Activated CD4-positive, alpha-beta T cell treated with anti-CD3 and anti-CD28 coated beads for 36 hours (primary cell): ENCODE data around the gene ADSS1. TPM values are rescaled to one million over a fixed set of nuclear protein-coding genes. Genes with fewer than 3 reads are reported as not detected.

Source experiments
- ATAC-seq: fragments of 200-7000 bp; cut with Tn5 transposase; one replicate; pipeline ENCODE4 v1.10.0; 2021; ENCODE audit warnings: mild to moderate bottlenecking, moderate library complexity
- CTCF ChIA-PET: fragments of 350-600 bp; sonication (Branson Sonifier 250); formaldehyde crosslinking; loops from one replicate; lab custom pipeline; 2021; ENCODE audit warnings: antibody characterized with exemption; lab: Charles Lee
- POLR2A ChIA-PET: fragments of 350-600 bp; sonication (Branson Sonifier 250); formaldehyde crosslinking; loops from one replicate; lab custom pipeline; 2021; ENCODE audit warnings: antibody characterized with exemption, inconsistent platforms; lab: Charles Lee
- DNase-seq: peaks from one replicate; pipeline ENCODE4 v3.0.0-alpha.2; 2020
- H3K27ac Mint-ChIP-seq: one replicate; pipeline ENCODE4 v1.8.0; 2021; ENCODE audit warnings: mixed read lengths
- H3K27me3 Mint-ChIP-seq: one replicate; pipeline ENCODE4 v1.8.0; 2021; ENCODE audit warnings: mixed read lengths
- H3K36me3 Mint-ChIP-seq: one replicate; pipeline ENCODE4 v1.8.0; 2021; ENCODE audit warnings: low read depth, mixed read lengths
- H3K4me1 Mint-ChIP-seq: one replicate; pipeline ENCODE4 v1.8.0; 2021; ENCODE audit warnings: mixed read lengths
- H3K4me3 Mint-ChIP-seq: one replicate; pipeline ENCODE4 v1.8.0; 2021; ENCODE audit warnings: mild to moderate bottlenecking, moderate library complexity, mixed read lengths
- H3K9me3 Mint-ChIP-seq: one replicate; pipeline ENCODE4 v1.8.0; 2021; ENCODE audit warnings: low read depth, mixed read lengths
- intact Hi-C, 2 experiments: fragments of 100-400 bp; cut with DNase I in 1 of 2; cut with micrococcal nuclease in 1 of 2; formaldehyde crosslinking; loops; one replicate each; pipeline versions ENCODE4 v1.14.2 to v1.15.1; 2022 to 2024; cut with DNase I, micrococcal nuclease
- total RNA-seq, 2 experiments: library from RNA; stranded (reverse); gene quantifications; one replicate each; pipeline ENCODE4 v1.2.3, GENCODE V29; 2021

Gene ADSS1
- total RNA-seq, 2 experiments from 2014 or later: 2.2 to 3.2 TPM

GRCh38 chr14:104702106-104702505 is 21.9 kb upstream of the ADSS1 start:
- no peaks in the 10 kb centered on the region for H3K4me1 Mint-ChIP-seq
- ATAC-seq: no peak
- no peak for DNase-seq
- intact Hi-C loops: no loop called here
- no peak overlapping the region for H3K4me3 Mint-ChIP-seq
- H3K36me3 Mint-ChIP-seq: peaks cover 8% of the 10 kb centered on the region
- no peaks in the 10 kb centered on the region for H3K27me3 Mint-ChIP-seq
- no peak overlapping the region for H3K27ac Mint-ChIP-seq
- no peaks in the 10 kb centered on the region for H3K9me3 Mint-ChIP-seq
- POLR2A ChIA-PET: interaction anchor here (1.2 kb wide), 1 partner anchor 51 kb away, joined by 3 read pairs; the partner anchor contains the start of gene SIVA1
- CTCF ChIA-PET: no interaction called here

GRCh38 chr14:104702673-104703072 is 21.4 kb upstream of the ADSS1 start:
- intact Hi-C loops: no loop called here

GRCh38 chr14:104703269-104703668 is 20.8 kb upstream of the ADSS1 start:
- DNase-seq: no peak
- Mint-ChIP-seq H3K4me3 (no peak overlapping the region), H3K9me3 (no peaks in the 10 kb centered on the region), H3K27ac (no peak overlapping the region), H3K36me3 (peaks cover 8% of the 10 kb centered on the region), H3K4me1 (no peaks in the 10 kb centered on the region), H3K27me3 (no peaks in the 10 kb centered on the region)
- intact Hi-C loops: no loop called here
- CTCF ChIA-PET: no interaction called here
- ATAC-seq: no peak
- POLR2A ChIA-PET: no interaction called here

More at GRCh38 chr14:104702673-104703072, 21.4 kb upstream of the ADSS1 start:
- Mint-ChIP-seq H3K9me3 (no peaks in the 10 kb centered on the region), H3K4me1 (no peaks in the 10 kb centered on the region), H3K27me3 (no peaks in the 10 kb centered on the region), H3K36me3 (peaks cover 8% of the 10 kb centered on the region), H3K27ac (no peak overlapping the region), H3K4me3 (no peak overlapping the region)
- DNase-seq (no peak), ATAC-seq (no peak)
- CTCF ChIA-PET: no interaction called here
- POLR2A ChIA-PET: no interaction called here

GRCh38 chr14:104704252-104704651 is 19.8 kb upstream of the ADSS1 start:
- POLR2A ChIA-PET: no interaction called here
- ATAC-seq: no peak

DNA sequence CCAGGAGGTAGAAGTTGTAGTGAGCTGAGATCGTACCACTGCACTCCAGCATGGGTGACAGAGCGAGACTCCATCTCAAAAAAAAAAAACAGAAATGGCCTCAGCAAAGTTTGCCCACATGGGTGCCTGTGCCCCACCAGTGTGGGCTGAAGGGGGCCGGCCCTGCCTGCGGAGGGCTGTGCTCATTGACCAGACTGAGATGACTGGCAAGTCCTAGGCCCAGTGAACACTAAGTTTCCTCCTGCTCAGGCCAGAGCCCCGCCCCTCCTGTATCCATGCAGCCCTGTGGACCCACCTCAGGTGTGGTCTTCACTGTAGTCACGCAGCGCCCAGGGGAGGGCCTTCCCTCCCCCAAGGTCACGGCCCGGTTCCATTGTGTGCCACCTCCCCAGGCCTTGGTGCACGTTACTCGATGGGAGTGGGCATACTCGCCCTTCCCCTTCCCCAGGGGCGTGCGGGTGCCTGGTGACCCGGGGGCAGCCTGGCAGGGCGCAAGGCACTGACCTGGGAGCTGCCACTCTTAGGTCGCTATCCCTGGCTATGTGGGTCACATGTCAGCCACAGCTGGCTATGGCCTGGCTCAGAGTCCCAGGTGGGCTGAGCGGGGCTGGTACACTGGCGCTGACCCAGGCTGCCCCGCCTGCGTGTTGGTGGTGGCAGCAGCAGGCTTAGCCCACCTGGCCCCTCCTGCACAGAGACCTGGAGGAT is 18.5 kb upstream of the ADSS1 start:
- Mint-ChIP-seq H3K4me3 (no peak overlapping the region), H3K4me1 (peaks cover 2% of the 10 kb centered on the region), H3K27me3 (no peaks in the 10 kb centered on the region), H3K27ac (no peak overlapping the region), H3K36me3 (peaks cover 14% of the 10 kb centered on the region), H3K9me3 (no peaks in the 10 kb centered on the region)
- CTCF ChIA-PET: interaction anchor here (0.7 kb wide), 1 partner anchor 47 kb away, joined by 3 read pairs; no protein-coding TSS in a partner anchor
- ATAC-seq (no peak), DNase-seq (no peak)
- POLR2A ChIA-PET: no interaction called here
- intact Hi-C loops: no loop called here

More at GRCh38 chr14:104704252-104704651, 19.8 kb upstream of the ADSS1 start:
- CTCF ChIA-PET: interaction anchor here (0.6 kb wide), 1 partner anchor 52 kb away, joined by 4 read pairs; no protein-coding TSS in a partner anchor
- DNase-seq: no peak
- no peaks in the 10 kb centered on the region for H3K9me3 Mint-ChIP-seq
- H3K36me3 Mint-ChIP-seq: peaks cover 11% of the 10 kb centered on the region
- H3K27me3 Mint-ChIP-seq: no peaks in the 10 kb centered on the region
- intact Hi-C loops: no loop called here
- no peak overlapping the region for H3K27ac Mint-ChIP-seq
- H3K4me1 Mint-ChIP-seq: peaks cover 2% of the 10 kb centered on the region
- no peak overlapping the region for H3K4me3 Mint-ChIP-seq

GRCh38 chr14:104706733-104707607 is 17.1 kb upstream of the ADSS1 start:
- peaks cover 14% of the 10 kb centered on the region for H3K36me3 Mint-ChIP-seq
- H3K4me3 Mint-ChIP-seq: no peak overlapping the region
- H3K27me3 Mint-ChIP-seq: no peaks in the 10 kb centered on the region
- H3K27ac Mint-ChIP-seq: no peak overlapping the region
- intact Hi-C loops: no loop called here
- CTCF ChIA-PET: interaction anchor here (0.6 to 1.0 kb wide), 5 partner anchors 12 to 55 kb away, joined by 3 to 4 read pairs (median 3); no protein-coding TSS in a partner anchor
- POLR2A ChIA-PET: no interaction called here
- no peak for DNase-seq
- ATAC-seq: no peak
- no peaks in the 10 kb centered on the region for H3K9me3 Mint-ChIP-seq
- peaks cover 2% of the 10 kb centered on the region for H3K4me1 Mint-ChIP-seq

DNA sequence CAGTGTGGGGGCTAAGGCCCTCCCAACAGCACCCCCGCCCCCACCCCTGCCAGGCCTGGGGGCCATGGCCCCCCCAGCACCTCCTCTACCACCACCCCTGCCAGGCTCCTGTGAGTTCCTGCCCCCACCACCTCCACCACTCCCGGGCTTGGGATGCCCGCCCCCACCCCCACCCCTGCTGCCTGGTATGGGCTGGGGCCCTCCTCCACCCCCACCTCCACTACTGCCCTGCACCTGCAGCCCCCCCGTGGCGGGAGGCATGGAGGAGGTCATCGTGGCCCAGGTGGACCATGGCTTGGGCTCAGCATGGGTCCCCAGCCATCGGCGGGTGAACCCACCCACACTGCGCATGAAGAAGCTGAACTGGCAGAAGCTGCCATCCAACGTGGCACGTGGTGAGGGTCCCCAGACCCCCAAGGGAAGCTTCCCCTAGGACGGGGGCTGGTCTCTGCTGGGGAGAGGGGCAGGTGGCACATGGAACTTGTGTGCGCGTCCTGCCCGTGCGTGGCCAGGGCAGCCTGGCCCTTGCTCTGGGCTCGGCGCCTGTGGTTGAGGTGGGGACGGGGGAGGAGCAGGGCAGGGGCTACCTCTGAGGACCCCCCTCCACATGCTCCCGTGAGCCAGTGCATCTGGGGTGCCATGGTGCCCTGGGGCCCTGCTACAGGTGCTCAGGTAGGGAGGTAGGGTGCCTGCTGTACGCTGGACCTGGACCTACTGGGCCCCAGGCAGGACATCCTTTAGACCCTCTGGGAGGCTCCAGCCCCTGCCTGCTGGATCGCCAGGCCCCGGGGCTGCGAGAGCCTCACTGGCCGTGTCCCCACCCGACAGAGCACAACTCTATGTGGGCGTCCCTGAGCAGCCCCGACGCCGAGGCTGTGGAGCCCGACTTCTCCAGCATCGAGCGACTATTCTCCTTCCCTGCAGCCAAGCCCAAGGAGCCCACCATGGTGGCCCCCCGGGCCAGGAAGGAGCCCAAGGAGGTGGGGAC is 16.1 kb upstream of the ADSS1 start:
- intact Hi-C loops: loop anchor here (1.0 kb wide), 2 partner anchors 43 to 58 kb away; no protein-coding TSS in a partner anchor
- Mint-ChIP-seq H3K27ac (no peak overlapping the region), H3K4me3 (no peak overlapping the region), H3K36me3 (peaks cover 14% of the 10 kb centered on the region), H3K9me3 (no peaks in the 10 kb centered on the region), H3K27me3 (no peaks in the 10 kb centered on the region), H3K4me1 (peaks cover 2% of the 10 kb centered on the region)
- ATAC-seq (no peak), DNase-seq (no peak)
- CTCF ChIA-PET: interaction anchor here (1.2 kb wide), 1 partner anchor 17 kb away, joined by 6 read pairs; no protein-coding TSS in a partner anchor
- POLR2A ChIA-PET: no interaction called here

- Mint-ChIP-seq H3K36me3 (peaks cover 10% of the 10 kb centered on the region), H3K27me3 (no peaks in the 10 kb centered on the region), H3K4me3 (no peak overlapping the region), H3K4me1 (peaks cover 2% of the 10 kb centered on the region), H3K9me3 (no peaks in the 10 kb centered on the region), H3K27ac (no peak overlapping the region)
- ChIA-PET POLR2A (no interaction called here), CTCF (interaction anchor here (0.5 to 1.2 kb wide), 4 partner anchors 15 to 61 kb away, joined by 3 to 6 read pairs (median 3); partner anchors contain the start of gene ADSS1)
- intact Hi-C loops: loop anchor here (1.0 kb wide), 2 partner anchors 43 to 58 kb away; no protein-coding TSS in a partner anchor
- peak; percentile 85 for DNase-seq
- ATAC-seq: peak; percentile 91
Observed at GRCh38 chr14:104708606-104709268, 15.3 kb upstream of the ADSS1 start.

DNA sequence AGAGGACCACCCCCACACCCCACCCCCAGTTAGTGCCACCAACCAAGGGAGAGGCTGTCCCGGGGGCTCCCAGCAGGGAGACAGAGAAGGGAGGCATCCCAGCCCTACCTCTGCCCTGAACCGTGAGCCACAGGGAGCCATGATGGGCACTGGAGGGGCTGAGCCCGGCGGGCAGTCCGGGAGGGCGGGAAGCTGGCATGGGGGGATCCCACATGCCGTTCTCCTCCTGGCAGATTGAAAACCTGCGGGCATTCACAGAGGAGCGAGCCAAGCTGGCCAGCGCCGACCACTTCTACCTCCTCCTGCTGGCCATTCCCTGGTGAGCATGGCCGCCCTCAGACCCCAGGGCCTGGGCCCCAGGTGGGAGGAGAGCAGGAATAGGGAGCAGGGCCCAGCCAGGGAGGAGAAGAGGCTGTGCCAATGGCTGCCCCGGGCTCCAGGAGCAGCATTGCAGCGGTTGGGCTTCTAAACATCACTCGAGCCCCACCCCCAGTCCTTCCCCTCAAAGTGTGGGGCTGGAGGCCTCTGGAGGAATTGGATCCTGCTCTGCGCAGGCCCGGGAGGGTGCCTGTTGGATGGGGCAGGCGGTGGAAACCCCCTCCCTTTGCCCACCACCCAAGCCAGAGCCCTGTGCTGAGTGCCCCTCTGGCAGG is 14.5 kb upstream of the ADSS1 start:
- Mint-ChIP-seq H3K4me3 (no peak overlapping the region), H3K27me3 (no peaks in the 10 kb centered on the region), H3K4me1 (peaks cover 2% of the 10 kb centered on the region), H3K27ac (no peak overlapping the region), H3K9me3 (no peaks in the 10 kb centered on the region), H3K36me3 (peaks cover 9% of the 10 kb centered on the region)
- no peak for ATAC-seq
- CTCF ChIA-PET: interaction anchor here (0.5 to 1.2 kb wide), 4 partner anchors 14 to 61 kb away, joined by 3 to 6 read pairs (median 3); partner anchors contain the start of gene ADSS1
- intact Hi-C loops: no loop called here
- POLR2A ChIA-PET: no interaction called here
- no peak for DNase-seq
